GM19240 (cell line): ENCODE data around the gene LRRC32.

ENCODE experiments used
- DNase-seq: peaks from one replicate; pipeline ENCODE4 v3.0.0; 2011; ENCODE audit warnings: low spot score; ENCODE audit not compliant: insufficient read length

Gene LRRC32, protein sequence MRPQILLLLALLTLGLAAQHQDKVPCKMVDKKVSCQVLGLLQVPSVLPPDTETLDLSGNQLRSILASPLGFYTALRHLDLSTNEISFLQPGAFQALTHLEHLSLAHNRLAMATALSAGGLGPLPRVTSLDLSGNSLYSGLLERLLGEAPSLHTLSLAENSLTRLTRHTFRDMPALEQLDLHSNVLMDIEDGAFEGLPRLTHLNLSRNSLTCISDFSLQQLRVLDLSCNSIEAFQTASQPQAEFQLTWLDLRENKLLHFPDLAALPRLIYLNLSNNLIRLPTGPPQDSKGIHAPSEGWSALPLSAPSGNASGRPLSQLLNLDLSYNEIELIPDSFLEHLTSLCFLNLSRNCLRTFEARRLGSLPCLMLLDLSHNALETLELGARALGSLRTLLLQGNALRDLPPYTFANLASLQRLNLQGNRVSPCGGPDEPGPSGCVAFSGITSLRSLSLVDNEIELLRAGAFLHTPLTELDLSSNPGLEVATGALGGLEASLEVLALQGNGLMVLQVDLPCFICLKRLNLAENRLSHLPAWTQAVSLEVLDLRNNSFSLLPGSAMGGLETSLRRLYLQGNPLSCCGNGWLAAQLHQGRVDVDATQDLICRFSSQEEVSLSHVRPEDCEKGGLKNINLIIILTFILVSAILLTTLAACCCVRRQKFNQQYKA

DNA sequence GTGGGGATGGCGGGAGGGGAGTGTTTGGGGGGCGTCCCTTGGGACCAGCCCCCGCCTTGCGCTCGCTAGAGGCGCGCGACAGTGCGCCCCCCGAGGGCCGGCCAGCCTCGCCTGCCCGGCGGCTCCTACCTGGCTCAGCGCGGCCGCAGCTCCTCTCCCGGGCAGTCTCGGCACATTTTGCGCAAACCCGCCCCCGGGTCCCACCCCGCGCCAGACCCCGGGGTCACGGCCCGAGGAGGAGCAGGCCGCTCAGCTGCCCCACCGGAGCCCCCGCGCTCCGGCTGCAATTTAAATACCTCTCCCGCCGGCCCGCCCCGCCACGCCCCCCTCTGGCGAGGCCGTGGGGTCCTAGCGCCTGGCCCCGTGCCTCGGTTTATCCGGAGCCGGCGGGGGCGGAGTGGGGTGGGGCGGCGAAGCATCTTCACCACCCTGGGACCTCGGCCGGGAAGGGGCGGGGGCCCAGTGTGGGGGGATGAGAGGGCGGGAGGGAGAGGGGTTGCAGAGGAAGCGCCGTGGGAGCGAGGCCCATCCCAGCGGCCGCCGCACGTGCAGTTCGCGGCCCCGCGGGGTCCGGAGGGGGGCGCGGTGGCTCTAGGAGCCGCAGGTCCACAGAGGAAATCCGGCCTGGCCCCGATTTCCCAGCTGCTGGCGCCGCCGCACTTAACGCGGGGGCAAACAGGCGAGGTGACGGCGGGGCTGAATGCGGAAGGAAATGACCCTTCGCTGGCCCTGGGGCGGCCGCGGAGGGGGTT, at the start of gene LRRC32:
TSS of gene LRRC32 (minus strand) at position 263 of the 752 bp plus-strand sequence. CDS start 4,793 bp downstream, outside the sequence.
- DNase-seq: no peak

DNA sequence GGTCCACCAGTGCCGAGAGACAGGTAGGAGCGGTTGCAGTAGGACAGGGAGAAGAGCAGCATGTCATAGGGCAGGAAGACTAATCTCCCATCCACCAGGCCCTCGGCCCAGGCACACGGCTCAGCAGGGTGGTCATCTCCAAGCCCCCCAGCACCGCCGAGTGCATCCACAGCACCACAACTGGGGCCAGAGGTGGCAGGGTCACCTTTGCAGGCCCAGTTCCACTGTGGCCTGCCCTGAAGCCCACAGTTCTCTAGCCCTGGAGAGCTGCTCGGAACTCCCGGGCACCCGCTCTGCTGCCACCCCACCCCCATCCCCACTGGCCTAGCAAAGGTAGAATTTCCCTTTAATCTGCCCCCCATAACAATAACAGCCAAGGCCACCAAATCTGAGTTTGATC, 49.1 kb upstream of the LRRC32 start:
- no peak for DNase-seq

DNA sequence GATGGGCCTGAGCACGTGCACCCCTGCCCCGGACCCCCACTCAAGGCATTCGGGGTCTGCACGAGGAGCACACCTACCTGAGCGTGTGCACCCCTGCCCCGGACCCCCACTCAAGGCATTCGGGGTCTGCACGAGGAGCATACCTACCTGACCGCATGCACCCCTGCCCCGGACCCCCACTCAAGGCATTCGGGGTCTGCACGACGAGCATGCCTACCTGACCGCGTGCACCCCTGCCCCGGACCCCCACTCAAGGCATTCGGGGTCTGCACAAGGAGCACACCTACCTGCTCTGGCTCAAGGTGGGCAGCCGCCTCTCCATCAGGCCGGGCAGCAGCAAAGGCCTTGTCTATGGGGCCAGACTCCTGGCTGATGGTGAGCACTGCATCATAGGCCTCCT, 48.7 kb upstream of the LRRC32 start:
- no peak for DNase-seq

DNA sequence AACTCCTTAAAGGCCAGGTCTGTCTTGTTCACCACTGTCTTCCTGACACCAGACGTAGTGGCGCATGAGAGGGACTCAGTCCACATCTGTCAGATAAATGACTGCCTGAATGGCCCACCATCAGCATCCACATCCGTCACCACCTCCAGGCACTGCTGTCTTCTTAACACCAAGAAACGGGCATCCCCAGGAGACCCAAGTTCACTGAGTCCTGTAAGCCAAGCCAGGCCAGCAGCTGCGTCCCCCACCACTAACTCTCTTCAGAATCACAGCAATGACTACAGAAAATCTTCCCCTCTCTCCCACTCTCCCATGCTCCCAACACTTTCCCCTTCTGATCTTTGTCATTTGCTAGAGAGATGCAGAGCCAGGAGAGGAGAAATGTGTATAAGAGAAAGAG, 47.3 kb upstream of the LRRC32 start:
- no peak for DNase-seq

DNA sequence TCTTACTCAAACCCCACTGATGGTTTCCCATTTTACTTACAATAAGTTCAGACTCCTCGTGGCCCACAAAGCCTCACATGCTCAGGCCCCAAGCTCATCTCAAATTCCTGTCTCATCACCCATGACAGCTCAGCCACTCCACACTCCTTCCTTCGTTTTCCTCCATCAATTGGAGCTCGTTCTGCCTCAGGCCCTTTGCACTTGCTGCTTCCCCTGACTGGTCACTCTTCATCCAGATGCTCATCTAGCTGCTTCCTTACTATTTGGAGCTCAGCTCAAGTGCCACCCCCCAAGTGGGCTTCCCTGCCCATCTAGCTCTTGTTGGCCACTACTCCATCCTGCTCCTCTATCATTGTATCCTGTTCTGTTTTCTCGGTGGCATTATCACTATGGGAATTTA, 46.8 kb upstream of the LRRC32 start:
- no peak for DNase-seq

DNA sequence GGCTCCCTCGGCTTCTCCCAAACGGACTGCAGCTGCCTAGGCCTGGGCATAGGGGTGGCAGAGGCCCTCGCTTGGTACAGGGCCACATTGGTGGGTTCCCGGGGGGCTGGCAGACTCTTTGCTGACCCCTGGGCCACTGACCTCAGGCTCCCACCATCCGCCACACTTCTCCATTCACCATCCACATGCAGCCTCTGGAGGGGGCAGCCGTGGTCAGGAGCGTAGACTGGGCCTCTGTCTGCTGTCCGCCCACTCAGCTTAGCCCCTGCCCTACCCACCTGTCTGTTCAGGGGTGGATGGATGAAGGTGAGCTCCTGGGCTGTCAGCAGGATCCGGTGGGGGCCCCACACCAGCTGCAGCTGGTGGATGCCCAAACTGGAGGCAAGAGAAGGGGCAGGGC, 45.7 kb upstream of the LRRC32 start:
- no peak for DNase-seq

DNA sequence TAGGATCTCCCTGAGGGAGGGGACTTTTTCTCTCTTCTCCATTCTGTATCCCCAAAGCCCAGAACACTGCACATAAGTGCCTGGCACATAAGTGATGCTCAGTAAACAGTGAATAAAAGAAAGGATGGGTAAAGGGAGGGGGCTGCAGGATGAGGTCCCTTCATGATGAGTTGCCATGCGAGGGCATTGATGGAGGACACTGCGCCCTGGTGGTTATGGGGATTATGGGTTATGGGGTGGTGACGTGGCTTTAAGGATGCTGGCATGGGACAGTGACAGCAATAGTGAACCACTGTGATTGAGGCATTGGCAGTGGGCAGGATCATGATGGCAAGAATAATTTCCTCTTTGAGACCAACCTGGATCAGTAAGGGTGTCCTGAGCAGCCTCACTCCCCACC, 43.9 kb upstream of the LRRC32 start:
- no peak for DNase-seq

DNA sequence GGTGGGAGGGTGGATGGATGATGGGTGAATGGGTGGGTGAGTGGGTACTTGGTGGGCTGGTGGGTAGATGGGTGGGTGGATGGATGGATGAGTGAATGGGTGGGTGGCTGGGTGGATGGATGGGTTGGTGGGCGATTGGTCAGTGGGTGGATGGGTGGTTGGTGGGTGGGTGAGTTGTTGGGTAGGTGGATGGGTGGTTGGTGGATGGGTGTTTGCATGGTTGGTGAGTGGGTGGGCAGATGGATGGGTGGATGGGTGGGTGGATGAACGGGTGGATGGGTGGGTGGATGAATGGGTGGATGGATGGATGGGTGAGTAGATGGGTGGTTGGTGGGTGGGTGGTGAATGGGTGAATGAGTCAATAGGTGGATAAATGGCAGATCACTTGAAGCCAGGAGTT, 43.0 kb upstream of the LRRC32 start:
- DNase-seq: no peak

DNA sequence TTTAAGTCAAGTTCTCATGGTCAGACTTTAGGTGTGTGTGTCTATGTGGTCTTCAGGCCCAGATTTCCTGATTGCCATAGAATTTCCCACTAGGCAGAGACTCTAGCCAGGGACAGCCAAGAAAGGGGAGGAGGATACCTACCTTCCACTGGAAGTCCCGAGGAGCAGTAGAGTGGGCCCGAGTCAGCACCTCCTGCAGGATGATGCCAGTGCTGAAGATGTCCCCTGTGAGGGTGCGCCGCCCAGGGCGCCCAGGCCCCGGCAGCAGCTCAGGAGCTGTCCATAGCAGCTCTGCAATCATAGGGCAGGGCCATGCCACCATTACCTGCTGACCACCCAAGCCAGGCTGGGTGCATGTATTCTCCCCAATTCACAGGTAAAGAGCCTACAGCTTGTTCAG, 41.6 kb upstream of the LRRC32 start:
- no peak for DNase-seq

DNA sequence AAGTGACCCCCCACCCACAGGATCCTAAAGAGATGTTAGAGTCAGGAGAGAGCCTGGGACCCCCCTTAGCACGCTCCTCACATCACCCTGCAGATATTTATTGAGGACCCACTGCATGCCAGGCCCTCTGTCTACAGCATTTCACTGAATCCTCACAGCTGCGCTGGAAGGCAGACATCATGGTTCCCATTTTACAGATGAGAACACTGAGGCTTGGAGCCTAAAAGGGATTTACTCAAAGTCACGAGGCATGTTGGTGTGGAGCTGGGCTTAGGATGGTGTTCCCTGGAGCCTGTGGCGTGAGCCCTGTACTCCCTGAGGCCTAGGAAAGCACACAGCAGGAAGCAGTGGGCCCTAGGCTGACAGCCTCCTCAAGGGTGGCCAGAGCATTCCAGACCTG, 39.2 kb upstream of the LRRC32 start:
- no peak for DNase-seq

DNA sequence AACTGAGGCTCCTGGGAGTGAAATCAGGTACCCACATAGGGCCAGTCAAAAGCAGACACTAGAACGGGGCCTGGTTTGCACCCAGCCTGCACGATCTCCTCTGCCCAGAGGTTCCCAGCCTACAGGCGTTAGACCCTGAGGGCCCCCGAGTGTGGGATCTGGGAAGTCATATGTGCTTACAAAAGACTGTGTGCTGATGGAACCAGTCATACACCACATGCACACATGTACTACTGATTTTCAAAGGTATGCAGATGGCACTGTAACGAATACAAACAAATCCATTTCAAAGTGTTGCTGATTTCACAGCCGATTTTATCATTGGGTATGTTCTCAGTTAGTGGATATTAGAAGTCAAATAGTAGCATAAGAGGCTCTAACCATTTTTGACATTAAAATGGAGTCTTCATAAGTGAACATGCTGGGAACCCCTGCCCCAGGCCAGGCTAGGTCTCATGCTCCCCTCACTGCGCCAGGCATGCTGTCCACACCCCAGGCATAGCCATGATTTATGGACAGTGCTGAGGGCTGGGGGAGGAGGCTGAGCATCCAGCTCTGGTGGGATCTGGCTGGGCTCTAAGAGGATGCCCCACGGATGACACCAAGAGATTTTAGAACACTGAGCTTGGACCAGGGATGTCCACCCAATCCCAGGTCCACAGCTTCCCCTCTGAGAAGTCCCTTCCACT, 38.6 kb upstream of the LRRC32 start:
- no peak for DNase-seq

DNA sequence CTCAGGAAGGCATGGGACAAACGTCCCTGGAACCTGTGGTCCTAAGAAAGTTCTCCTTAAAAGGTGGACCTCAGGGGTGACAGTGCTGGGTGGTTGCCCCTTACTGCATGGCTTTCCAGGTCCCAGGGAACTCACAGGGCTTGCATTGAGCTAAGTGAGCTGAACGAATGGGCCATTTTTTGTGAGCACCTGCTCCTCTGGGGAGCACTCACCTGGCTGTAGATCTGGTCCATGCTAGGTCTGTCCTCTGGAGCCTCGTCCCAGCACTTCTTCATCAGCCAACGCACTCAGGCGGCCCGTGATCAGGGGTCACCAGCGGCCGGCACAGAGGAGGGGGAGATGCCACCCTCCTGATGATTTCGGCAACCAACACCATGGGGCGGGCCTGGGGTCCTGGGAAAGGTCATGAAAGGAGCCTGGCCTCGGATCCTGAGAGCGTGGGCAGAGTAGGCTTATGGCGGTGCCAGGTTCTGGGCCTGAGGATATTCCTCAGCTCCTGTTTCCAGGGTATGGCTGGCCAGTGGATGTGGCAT, 36.8 kb upstream of the LRRC32 start:
- no peak for DNase-seq

DNA sequence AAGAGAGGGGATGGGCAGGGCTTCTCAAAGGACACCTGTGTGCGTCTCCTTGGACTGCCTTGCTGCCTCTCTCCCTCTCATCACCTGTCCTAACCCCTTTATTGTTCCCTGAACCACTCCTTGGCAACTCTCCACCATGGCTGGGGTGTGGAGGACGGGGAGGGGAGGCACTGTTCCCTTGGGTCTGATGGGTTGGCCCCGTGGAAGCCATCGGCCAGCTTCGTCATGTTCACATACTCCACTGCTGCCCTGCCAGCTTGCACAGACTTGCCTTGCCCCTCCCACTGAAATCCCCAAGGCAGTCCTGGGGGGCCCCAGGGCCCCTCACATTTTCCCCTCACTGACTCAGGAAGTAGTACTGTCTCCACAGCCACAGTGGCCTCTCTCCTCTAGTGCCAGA, 36.1 kb upstream of the LRRC32 start:
- no peak for DNase-seq

DNA sequence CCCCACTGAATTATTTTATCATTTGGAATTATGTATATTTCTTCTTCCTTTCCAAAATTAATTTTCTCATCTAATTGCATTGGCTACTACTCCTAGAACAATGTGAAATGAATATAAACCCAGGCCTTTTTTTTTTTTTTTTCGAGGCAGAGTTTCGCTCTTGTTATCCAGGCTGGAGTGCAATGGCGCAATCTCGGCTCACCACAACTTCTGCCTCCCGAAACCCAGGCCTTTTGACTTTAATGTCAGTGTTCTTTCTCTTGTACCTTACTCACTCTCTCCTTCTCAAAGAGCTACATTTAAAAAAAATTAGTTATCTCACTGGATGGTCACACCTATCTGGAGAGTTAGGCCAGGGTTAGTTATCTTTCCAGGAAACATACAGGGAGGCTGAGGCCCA, 35.3 kb upstream of the LRRC32 start:
- DNase-seq: no peak

DNA sequence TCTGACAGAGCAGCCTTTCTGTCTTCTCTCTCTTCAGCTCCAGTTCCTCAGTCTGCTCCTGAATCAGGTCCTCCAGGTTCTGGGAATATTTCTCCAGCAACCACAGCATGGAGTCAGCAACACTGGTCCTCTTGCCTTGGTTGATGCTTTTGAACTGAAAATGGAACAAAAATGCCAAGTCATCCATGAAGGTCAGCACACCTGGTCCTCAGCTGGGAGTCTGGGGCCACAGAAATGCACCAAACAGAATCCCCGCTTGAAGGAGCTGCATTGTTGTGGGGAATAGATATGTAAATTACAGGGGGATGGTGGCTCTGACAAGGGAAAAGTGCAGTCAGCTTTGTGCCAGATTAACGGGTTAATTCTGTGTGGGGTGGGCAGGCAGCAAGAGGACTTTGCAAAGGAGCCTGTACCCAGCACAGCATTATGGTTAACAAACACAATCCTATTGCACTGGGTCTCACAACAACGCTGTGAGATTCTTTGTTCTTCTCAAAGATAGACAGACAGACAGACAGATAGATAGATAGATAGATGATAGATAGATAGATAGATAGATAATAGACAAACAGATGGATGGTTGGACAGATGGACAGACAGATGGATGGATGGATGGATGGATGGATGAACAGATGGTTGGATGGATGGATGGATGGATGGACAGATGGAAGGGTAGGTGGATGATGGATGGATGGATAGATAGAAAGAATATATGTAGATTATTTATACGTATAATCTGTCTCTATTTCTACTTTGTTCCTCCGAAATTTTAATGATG, 33.8 kb upstream of the LRRC32 start:
- no peak for DNase-seq

DNA sequence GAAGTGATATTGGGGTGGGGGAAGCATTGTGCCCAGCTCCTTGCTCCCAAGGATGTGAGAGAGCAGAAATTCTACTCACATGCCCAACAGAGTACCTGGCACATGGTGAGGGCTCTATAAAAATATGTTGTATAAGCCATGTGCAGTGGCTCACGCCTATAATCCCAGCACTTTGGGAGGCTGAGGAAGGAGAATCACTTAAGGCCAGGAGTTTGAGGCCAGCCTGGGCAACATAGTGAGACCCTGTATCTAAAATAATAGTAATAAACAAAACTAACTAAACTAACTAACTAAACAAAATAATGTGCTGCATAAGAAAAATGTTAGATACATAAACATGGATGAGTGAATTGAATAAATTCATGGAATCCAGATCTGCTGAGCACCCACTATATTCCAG, 33.2 kb upstream of the LRRC32 start:
- no peak for DNase-seq

DNA sequence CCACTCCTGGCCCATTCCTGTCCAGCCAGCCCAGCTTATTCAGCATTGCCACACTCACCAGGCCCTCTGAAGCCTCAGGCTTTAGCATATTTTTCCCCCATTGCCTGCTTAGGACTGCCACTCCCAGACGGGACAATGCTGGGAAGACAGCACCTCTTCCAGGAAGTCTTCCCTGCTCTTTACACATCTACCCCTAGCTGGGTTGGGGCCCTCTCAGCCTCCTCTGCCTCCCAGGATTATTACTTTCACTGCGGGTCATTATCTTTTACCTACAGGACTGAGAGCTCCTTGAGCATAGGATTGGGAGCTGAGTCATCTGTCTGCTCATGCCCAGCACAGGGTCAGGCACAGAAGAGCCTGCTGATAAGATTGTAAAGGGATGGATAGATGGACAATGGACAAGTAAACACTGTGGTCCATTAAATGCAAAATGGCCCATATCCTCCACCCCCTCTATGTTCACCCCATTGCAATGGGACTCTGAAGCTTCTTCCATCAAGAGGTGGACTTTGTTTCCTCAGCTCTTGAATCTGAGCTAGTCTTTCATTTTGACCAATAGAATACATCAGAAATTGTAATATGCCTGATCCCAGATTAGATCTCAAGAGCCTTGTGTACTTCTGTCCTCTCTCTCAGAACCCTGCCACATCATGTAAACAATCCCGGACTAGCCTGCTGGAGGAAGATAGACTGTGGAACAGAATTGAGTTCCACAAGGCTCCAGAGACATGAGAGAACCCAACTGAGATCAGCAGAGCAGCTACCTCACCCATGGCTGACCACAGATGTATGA, 32.0 kb upstream of the LRRC32 start:
- no peak for DNase-seq

DNA sequence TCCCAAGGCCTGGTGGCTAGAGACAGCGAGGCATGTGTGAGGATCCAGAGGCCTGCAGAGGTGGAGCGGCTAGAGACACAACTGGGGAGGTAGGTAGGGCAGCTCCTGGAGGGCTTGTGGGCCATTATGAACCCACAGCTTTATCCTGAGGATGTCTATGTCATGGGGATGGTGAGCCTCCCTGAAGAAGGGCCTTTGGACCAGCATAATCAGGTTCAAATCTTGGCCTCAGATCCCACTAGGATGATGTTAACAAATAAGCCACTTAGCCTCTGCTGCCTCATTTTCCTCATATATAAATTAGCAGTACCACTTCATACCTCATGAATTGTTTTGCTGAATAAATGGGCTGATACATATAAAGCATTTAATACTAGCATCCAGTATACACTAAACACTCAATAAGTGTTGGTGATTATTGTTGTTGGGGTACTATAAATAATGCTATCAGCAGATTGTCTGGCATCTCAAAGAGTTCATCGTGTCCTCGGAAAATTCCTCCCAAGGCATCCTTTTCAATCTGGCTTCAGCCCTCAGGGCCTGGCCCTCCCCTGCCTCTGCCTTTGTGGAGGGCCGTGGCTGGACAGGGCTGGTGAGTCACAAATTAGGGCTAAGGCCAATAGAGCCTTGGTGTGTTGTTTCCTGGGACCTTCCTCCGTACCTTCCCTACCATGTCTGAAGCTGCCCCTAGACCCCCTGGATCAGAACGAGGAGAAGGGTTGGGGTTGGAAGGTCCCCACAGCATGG, 30.9 kb upstream of the LRRC32 start:
- no peak for DNase-seq
